HepG2 (cell line): Measurements from ENCODE around the gene LTB4R. TPM values are rescaled to one million over a fixed set of nuclear protein-coding genes. Genes with fewer than 3 reads are reported as not detected.

ENCODE experiments used
- CBX2 ChIP-seq, 2 experiments: fragments of 200-600 bp in 1 of 2; sonication (generic); formaldehyde crosslinking in 1 of 2; IDR thresholded peaks; 2 replicates each; pipeline versions ENCODE4 v1.7.0 to v1.8.1; 2018 to 2022; ENCODE audit warnings: low read depth in 2 of 2, low read length in 1 of 2, mild to moderate bottlenecking in 1 of 2, missing genetic modification reagents in 1 of 2
- CHD2 ChIP-seq: IDR thresholded peaks from 2 replicates; pipeline ENCODE4 v1.6.1; 2011; ENCODE audit warnings: low read depth, low read length, improper control_type of control experiment
- KDM3A ChIP-seq: IDR thresholded peaks from 2 replicates; pipeline ENCODE4 v1.6.1; 2018; ENCODE audit warnings: low read depth, missing compliant biosample characterization
- SMAD3 ChIP-seq: sonication (generic); formaldehyde crosslinking; IDR thresholded peaks from 2 replicates; pipeline ENCODE4 v1.4.0; 2020; ENCODE audit warnings: missing genetic modification reagents
- SP4 ChIP-seq: sonication (generic); formaldehyde crosslinking; IDR thresholded peaks from 2 replicates; pipeline ENCODE4 v1.8.1; 2023; ENCODE audit warnings: mild to moderate bottlenecking, missing genetic modification reagents
- SRY ChIP-seq: sonication (generic); formaldehyde crosslinking; IDR thresholded peaks from 2 replicates; pipeline ENCODE4 v1.8.0; 2022; ENCODE audit warnings: mild to moderate bottlenecking, missing genetic modification reagents
- SSRP1 ChIP-seq: IDR thresholded peaks from 2 replicates; pipeline ENCODE4 v1.6.1; 2016; ENCODE audit warnings: control low read depth
- THAP7 ChIP-seq: sonication (generic); formaldehyde crosslinking; IDR thresholded peaks from 2 replicates; pipeline ENCODE4 v1.8.1; 2023; ENCODE audit warnings: mild to moderate bottlenecking, missing genetic modification reagents
- ZNF407 ChIP-seq: sonication (generic); formaldehyde crosslinking; IDR thresholded peaks from one replicate; pipeline ENCODE4 v1.5.1; 2020; ENCODE audit warnings: mild to moderate bottlenecking, missing genetic modification reagents; ENCODE audit errors: not compliant biosample characterization
- ZNF446 ChIP-seq: sonication (generic); formaldehyde crosslinking; IDR thresholded peaks from 2 replicates; pipeline ENCODE4 v1.5.0; 2020; ENCODE audit warnings: mild to moderate bottlenecking, missing genetic modification reagents
- ZNF614 ChIP-seq: IDR thresholded peaks from 2 replicates; pipeline ENCODE4 v1.6.1; 2018; ENCODE audit warnings: missing biosample characterization, missing genetic modification reagents, inconsistent platforms, borderline replicate concordance
- polyA plus RNA-seq, 8 experiments: library from polyadenylated mRNA; depleted of rRNA in 3 of 8; stranded (reverse) in 7 of 8; unstranded in 1 of 8; fragments of >200 nt; fragmentation: Illumina TruSeq in 4 of 8; extraction: Trizol in 4 of 8; gene quantifications; 2 replicates each; pipeline versions ENCODE4 v1.2.1 to v1.2.3, GENCODE V29; 2011 to 2016; ENCODE audit warnings: low read depth in 4 of 8, missing spikeins in 1 of 8, mixed read lengths in 1 of 8; ENCODE audit not compliant: insufficient read depth in 1 of 8
- total RNA-seq, 5 experiments: library from RNA; depleted of rRNA; stranded (reverse); fragments of >200 nt; fragmentation: Illumina TruSeq; extraction: Trizol; gene quantifications; 2 replicates each; pipeline ENCODE4 v1.2.3, GENCODE V29; 2016; ENCODE audit warnings: low read depth in 1 of 5
- TF ChIP-seq, protein P1 (sequence below): sonication (generic); formaldehyde crosslinking; IDR thresholded peaks from 2 replicates; pipeline ENCODE4 v1.4.0; 2020; ENCODE audit warnings: missing genetic modification reagents

Gene LTB4R
- total and polyA plus RNA-seq, 2 of the 13 experiments (the other 11 are each of a cell fraction or from before 2014, with no cell fraction given) = 3.2 to 8.2 TPM

DNA sequence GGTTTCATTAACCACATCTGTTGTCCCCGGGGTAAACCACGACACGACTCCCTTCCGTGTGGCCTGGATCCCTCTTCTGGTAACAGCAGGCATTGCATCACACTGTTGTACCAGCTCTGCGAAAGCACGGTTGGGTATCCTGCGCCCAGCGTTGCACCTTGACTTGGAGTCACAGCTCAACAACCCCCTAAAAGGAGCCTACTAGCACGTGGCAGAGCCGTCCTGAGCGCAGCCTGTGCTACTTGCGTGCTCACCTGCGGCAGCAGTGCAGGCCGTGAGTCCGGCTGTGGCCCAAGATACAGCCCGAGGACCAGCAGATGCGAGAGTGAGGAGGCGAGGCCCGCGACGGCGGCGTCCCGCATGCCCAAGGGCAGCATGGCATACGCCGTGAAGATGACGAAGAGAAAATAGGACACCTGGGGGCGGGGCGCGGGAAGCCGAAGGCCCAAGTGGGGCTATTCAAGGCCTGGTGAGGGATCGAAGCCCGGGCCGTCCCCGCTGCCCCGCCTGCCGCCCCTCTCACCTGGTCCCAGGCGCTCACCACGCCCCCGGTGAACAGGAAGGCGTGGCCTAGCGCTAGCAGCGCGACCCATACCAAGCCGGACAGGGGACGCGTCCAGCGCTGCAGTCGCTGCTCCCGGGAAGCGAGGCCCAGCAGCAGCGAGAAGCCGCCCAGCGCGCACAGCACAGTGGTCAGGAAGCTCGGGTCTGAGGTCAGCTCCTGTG lies 21.1 kb downstream of the LTB4R start (continued):
- TF ChIP-seq THAP7 (CRISPR knock-in tag) = peak; percentile 90; the same call in 1 of the 2 replicates
- peak; percentile 95 for TF ChIP-seq SRY (CRISPR knock-in tag)
- TF ChIP-seq ZNF446 (CRISPR knock-in tag) = peak; percentile 78
- TF ChIP-seq ZNF614 = peak; percentile 52; the same call in 1 of the 2 replicates
- TF ChIP-seq CHD2 = peak; percentile 47
- no peak for TF ChIP-seq SSRP1 (CRISPR knock-in tag)
- peak; percentile 87; the same call in 1 of the 2 replicates for TF ChIP-seq KDM3A (CRISPR knock-in tag)
- TF ChIP-seq, protein P1, sequence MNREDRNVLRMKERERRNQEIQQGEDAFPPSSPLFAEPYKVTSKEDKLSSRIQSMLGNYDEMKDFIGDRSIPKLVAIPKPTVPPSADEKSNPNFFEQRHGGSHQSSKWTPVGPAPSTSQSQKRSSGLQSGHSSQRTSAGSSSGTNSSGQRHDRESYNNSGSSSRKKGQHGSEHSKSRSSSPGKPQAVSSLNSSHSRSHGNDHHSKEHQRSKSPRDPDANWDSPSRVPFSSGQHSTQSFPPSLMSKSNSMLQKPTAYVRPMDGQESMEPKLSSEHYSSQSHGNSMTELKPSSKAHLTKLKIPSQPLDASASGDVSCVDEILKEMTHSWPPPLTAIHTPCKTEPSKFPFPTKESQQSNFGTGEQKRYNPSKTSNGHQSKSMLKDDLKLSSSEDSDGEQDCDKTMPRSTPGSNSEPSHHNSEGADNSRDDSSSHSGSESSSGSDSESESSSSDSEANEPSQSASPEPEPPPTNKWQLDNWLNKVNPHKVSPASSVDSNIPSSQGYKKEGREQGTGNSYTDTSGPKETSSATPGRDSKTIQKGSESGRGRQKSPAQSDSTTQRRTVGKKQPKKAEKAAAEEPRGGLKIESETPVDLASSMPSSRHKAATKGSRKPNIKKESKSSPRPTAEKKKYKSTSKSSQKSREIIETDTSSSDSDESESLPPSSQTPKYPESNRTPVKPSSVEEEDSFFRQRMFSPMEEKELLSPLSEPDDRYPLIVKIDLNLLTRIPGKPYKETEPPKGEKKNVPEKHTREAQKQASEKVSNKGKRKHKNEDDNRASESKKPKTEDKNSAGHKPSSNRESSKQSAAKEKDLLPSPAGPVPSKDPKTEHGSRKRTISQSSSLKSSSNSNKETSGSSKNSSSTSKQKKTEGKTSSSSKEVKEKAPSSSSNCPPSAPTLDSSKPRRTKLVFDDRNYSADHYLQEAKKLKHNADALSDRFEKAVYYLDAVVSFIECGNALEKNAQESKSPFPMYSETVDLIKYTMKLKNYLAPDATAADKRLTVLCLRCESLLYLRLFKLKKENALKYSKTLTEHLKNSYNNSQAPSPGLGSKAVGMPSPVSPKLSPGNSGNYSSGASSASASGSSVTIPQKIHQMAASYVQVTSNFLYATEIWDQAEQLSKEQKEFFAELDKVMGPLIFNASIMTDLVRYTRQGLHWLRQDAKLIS (CRISPR knock-in tag) = peak; percentile 56; the same call in 1 of the 2 replicates
- TF ChIP-seq ZNF407 (CRISPR knock-in tag) = peak; percentile 71
- no peak; the same call in 1 of the 2 replicates for TF ChIP-seq CBX2 (IDR thresholded peaks at IDR 0.05; ENCODE audit: low read depth, low read length)
- TF ChIP-seq CBX2 (CRISPR knock-in tag; IDR thresholded peaks at IDR 0.05; ENCODE audit: low read depth) = no peak; the same call in 1 of the 2 replicates
- 0 out of 2 replicates have a peak, but pooled peaks have one; percentile 27 for TF ChIP-seq SP4
- TF ChIP-seq SMAD3 (CRISPR knock-in tag) = peak; percentile 86; the same call in 1 of the 2 replicates
